ENCODE measurements around the gene CDYL2.

- TF ChIP-seq CTCF (IDR thresholded peaks at IDR 0.05; ENCODE audit: insufficient read depth, low read depth, low read length) (no peak), EZH2 (IDR thresholded peaks at IDR 0.05; ENCODE audit: insufficient read depth, low read length) (no peak)
Observed at GRCh38 chr16:80563066-80563465, 241.3 kb downstream of the CDYL2 start.
